OCI-LY7 (cell line): Measurements from ENCODE around the gene USE1.

Source experiments
- EZH2phosphoT487 ChIP-seq: fragments of 200-600 bp; sonication (generic); IDR thresholded peaks from 2 replicates; pipeline ENCODE4 v1.6.1; 2018; ENCODE audit warnings: low read depth, borderline replicate concordance, mild to moderate bottlenecking, mixed run types, antibody characterized with exemption, low read length, moderate library complexity, mixed read lengths
- TF ChIP-seq, protein P1 (sequence below): fragments of 200-600 bp; sonication (generic); conservative IDR thresholded peaks from 2 replicates; pipeline ENCODE4 v1.5.1; 2014; ENCODE audit warnings: mild to moderate bottlenecking, antibody characterized with exemption, low read length, moderate library complexity, mixed read lengths

GRCh38 chr19:17243211-17243829, 28.2 kb downstream of the USE1 start:
- TF ChIP-seq, protein P1, sequence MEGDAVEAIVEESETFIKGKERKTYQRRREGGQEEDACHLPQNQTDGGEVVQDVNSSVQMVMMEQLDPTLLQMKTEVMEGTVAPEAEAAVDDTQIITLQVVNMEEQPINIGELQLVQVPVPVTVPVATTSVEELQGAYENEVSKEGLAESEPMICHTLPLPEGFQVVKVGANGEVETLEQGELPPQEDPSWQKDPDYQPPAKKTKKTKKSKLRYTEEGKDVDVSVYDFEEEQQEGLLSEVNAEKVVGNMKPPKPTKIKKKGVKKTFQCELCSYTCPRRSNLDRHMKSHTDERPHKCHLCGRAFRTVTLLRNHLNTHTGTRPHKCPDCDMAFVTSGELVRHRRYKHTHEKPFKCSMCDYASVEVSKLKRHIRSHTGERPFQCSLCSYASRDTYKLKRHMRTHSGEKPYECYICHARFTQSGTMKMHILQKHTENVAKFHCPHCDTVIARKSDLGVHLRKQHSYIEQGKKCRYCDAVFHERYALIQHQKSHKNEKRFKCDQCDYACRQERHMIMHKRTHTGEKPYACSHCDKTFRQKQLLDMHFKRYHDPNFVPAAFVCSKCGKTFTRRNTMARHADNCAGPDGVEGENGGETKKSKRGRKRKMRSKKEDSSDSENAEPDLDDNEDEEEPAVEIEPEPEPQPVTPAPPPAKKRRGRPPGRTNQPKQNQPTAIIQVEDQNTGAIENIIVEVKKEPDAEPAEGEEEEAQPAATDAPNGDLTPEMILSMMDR, result no peak
- TF ChIP-seq EZH2phosphoT487, result no peak
